ENCODE data around the gene LEO1.

- no peak for TF ChIP-seq CTCF (IDR thresholded peaks at IDR 0.05)
- no peak for TF ChIP-seq POLR2A (IDR thresholded peaks at IDR 0.05)
Observed at GRCh38 chr15:52021128-52021671, 49.6 kb upstream of the LEO1 start.
